Osteoblast (primary cell): ENCODE results near the gene STAMBP. TPM values are rescaled to one million over a fixed set of nuclear protein-coding genes. Genes with fewer than 3 reads are reported as not detected.

Experiments used
- DNase-seq: peaks from one replicate; pipeline ENCODE4 v3.0.0; 2011; ENCODE audit warnings: low spot score, mixed read lengths; ENCODE audit not compliant: insufficient read length; ENCODE audit errors: missing footprints
- H2AFZ ChIP-seq: 2 replicates; pipeline ENCODE4 v1.6.0; 2011; ENCODE audit warnings: mild to moderate bottlenecking, low read length
- H3K27ac ChIP-seq: 2 replicates; pipeline ENCODE4 v1.5.1; 2011; ENCODE audit warnings: mild to moderate bottlenecking, low read depth, low read length, moderate library complexity
- H3K27me3 ChIP-seq: 2 replicates; pipeline ENCODE4 v1.6.0; 2012; ENCODE audit warnings: mild to moderate bottlenecking, control low read depth, inconsistent platforms, low read length, moderate library complexity; ENCODE audit not compliant: insufficient read depth
- H3K36me3 ChIP-seq: 2 replicates; pipeline ENCODE4 v1.5.1; 2011; ENCODE audit warnings: mild to moderate bottlenecking, low read length, control low read depth, moderate library complexity; ENCODE audit not compliant: insufficient read depth
- H3K4me1 ChIP-seq: 2 replicates; pipeline ENCODE4 v1.5.1; 2011; ENCODE audit warnings: mild to moderate bottlenecking, low read length, control low read depth, moderate library complexity; ENCODE audit not compliant: insufficient read depth
- H3K4me2 ChIP-seq: 2 replicates; pipeline ENCODE4 v1.6.0; 2011; ENCODE audit warnings: mild to moderate bottlenecking, low read length; ENCODE audit not compliant: insufficient read depth
- H3K4me3 ChIP-seq: fragments of 200-600 bp; sonication (generic); 3 replicates; pipeline ENCODE4 v1.5.1; 2012; ENCODE audit warnings: mild to moderate bottlenecking, low read length, inconsistent platforms; ENCODE audit not compliant: insufficient read depth
- H3K79me2 ChIP-seq: 2 replicates; pipeline ENCODE4 v1.6.0; 2012; ENCODE audit warnings: mild to moderate bottlenecking, low read length, control low read depth, inconsistent platforms; ENCODE audit not compliant: insufficient read depth
- H3K9me3 ChIP-seq: 2 replicates; pipeline ENCODE4 v1.5.1; 2011; ENCODE audit warnings: low read depth, low read length, control low read depth
- H4K20me1 ChIP-seq: 2 replicates; pipeline ENCODE4 v1.6.0; 2012; ENCODE audit warnings: mild to moderate bottlenecking, low read length, control low read depth; ENCODE audit not compliant: insufficient read depth
- CTCF ChIP-seq: IDR thresholded peaks from 2 replicates; pipeline ENCODE4 v1.5.1; 2011; ENCODE audit warnings: mild to moderate bottlenecking, low read depth, low read length, moderate library complexity; ENCODE audit errors: extremely low read depth
- total RNA-seq: library from RNA; depleted of rRNA; stranded (reverse); fragments of >200 nt; gene quantifications from 2 replicates; pipeline ENCODE4 v1.2.3, GENCODE V29; 2012

Gene STAMBP
- total RNA-seq, 1 donor, result 23.2 TPM

GRCh38 chr2:73821669-73822068, 7.1 kb upstream of the STAMBP start:
- Histone ChIP-seq H3K27me3 (peaks cover 17% of the 10 kb centered on the region), H3K9me3 (no peaks in the 10 kb centered on the region), H3K4me1 (no peaks in the 10 kb centered on the region), H3K36me3 (no peaks in the 10 kb centered on the region), H4K20me1 (no peaks in the 10 kb centered on the region), H3K4me2 (no peak overlapping the region), H2AFZ (no peak overlapping the region), H3K4me3 (no peak overlapping the region), H3K79me2 (no peaks in the 10 kb centered on the region), H3K27ac (no peak overlapping the region)
- DNase-seq, result no peak
- no peak for TF ChIP-seq CTCF

GRCh38 chr2:73822276-73822675, 6.5 kb upstream of the STAMBP start:
- no peak overlapping the region for H3K4me3 ChIP-seq
- no peak overlapping the region for H2AFZ ChIP-seq
- H3K9me3 ChIP-seq, result no peaks in the 10 kb centered on the region
- peaks cover 17% of the 10 kb centered on the region for H3K27me3 ChIP-seq
- no peaks in the 10 kb centered on the region for H3K36me3 ChIP-seq
- no peaks in the 10 kb centered on the region for H3K4me1 ChIP-seq
- no peak overlapping the region for H3K4me2 ChIP-seq
- H3K27ac ChIP-seq, result no peak overlapping the region
- H3K79me2 ChIP-seq, result no peaks in the 10 kb centered on the region
- H4K20me1 ChIP-seq, result no peaks in the 10 kb centered on the region
- DNase-seq, result no peak
- no peak for TF ChIP-seq CTCF

DNA sequence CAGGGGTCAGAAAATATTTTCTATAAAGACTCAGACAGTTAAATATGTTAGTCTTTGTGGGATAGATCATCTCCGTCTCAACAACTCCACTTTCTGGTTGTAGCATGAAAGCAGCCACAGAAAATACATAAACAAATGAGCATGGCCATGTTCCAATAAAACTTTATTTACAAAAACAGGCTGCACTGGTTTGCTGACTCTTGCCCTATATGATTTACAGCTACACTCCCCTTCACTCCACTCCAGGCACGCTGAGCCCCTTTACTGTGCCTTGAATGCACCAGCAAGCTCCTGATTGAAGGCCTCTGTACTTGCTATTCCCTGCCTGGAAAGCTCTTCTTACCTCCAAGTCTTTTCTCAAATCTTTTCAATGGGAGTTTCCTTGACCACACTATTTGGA, 5.8 kb upstream of the STAMBP start:
- no peak for DNase-seq
- TF ChIP-seq CTCF, result no peak
- H4K20me1 ChIP-seq, result no peaks in the 10 kb centered on the region

DNA sequence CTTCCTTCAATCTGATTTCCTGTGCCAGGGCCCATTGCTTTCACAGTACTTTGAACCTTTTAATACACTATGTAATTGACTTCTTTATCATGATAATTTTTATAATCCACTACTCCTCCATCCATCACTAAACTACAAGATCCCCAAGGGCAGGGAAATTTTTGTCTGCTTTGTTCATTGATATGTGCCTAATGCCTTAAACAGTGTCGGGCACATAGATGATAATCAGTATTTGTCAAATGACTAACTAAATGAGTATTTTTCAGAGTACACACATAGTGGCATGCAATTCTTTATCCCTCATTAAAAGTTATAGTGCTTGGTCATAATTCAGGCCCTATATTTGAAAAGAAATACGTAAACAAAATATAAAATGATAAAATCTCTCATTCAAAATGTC, 5.3 kb upstream of the STAMBP start:
- Histone ChIP-seq H3K79me2 (no peaks in the 10 kb centered on the region), H3K4me3 (no peak overlapping the region), H3K27me3 (peaks cover 17% of the 10 kb centered on the region), H3K9me3 (no peaks in the 10 kb centered on the region), H3K4me1 (peaks cover 4% of the 10 kb centered on the region), H4K20me1 (no peaks in the 10 kb centered on the region), H2AFZ (no peak overlapping the region), H3K4me2 (no peak overlapping the region), H3K36me3 (no peaks in the 10 kb centered on the region), H3K27ac (no peak overlapping the region)
- no peak for DNase-seq
- TF ChIP-seq CTCF, result no peak

More for the DNA sequence above, 5.8 kb upstream of the STAMBP start:
- no peak overlapping the region for H3K4me3 ChIP-seq
- no peak overlapping the region for H3K27ac ChIP-seq
- peaks cover under 1% of the 10 kb centered on the region for H3K4me1 ChIP-seq
- H3K36me3 ChIP-seq, result no peaks in the 10 kb centered on the region
- no peaks in the 10 kb centered on the region for H3K9me3 ChIP-seq
- no peak overlapping the region for H3K4me2 ChIP-seq
- peaks cover 17% of the 10 kb centered on the region for H3K27me3 ChIP-seq
- no peak overlapping the region for H2AFZ ChIP-seq
- no peaks in the 10 kb centered on the region for H3K79me2 ChIP-seq
